ENCODE data around the gene MYO1C. TPM values are rescaled to one million over a fixed set of nuclear protein-coding genes. Genes with fewer than 3 reads are reported as not detected.
A peak's percentile ranks its signal among the peaks of the same experiment; 100 is the strongest.

Gene MYO1C
- total RNA-seq, 1 experiment from 2014 or later = 227 TPM

DNA sequence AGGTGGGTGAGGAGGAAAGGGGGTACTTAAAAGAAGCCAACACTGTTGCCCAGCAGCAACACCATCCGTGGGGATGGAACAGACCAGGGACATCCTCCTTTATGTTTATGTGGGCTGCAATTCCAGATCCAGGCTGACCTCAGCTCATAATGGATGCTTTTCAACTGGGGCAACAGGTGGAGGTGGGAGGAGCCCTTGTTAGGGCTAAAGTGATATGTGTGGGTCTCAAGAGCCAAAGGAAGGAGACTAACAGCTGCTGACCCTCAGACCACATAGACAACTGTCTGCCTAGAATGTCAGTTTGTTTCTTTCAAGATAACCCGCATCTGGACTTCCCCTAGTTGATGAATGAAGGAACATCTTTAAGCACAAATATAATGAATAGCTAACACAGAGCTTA is 25.9 kb upstream of the MYO1C start:
- ChIA-PET CTCF (interaction anchor here (1.4 kb wide), 1 partner anchor 112 kb away, joined by 3 read pairs; no protein-coding TSS in a partner anchor), RAD21 (ENCODE audit: low non-redundant PET in 1 of 2, low total read pairs in 2 of 2, uncharacterized antibody in 2 of 2, unreplicated experiment in 2 of 2) (no interaction called here)

More for the DNA sequence above, 25.9 kb upstream of the MYO1C start:
- H3K27ac ChIP-seq (ENCODE audit: low read depth, low read length) = peak overlapping the region; percentile 82; the same call in 1 of the 2 replicates
- DNase-seq (ENCODE audit: low read depth, low spot score) (no peak), ATAC-seq (no peak)
- no peak overlapping the region for H3K9ac ChIP-seq (ENCODE audit: low read length)
- H3K9me2 ChIP-seq (ENCODE audit: insufficient read depth) = no peaks in the 10 kb centered on the region
- POLR2A ChIA-PET = interaction anchor here (1.0 to 2.8 kb wide), 3 partner anchors 15 to 37 kb away, joined by 3 to 14 read pairs (median 3); no protein-coding TSS in a partner anchor
- no peak overlapping the region for H2AFZ ChIP-seq (ENCODE audit: low read depth, low read length, poor library complexity, severe bottlenecking)
- no peak overlapping the region for H3K4me3 ChIP-seq (replicated peaks in 1 of 2; ENCODE audit: low read depth in 1 of 2, low read length in 2 of 2)
- H3K79me2 ChIP-seq (ENCODE audit: insufficient read depth, low read length) = peaks cover 29% of the 10 kb centered on the region
- H3K9me3 ChIP-seq (ENCODE audit: control insufficient read depth in 1 of 2, insufficient read depth in 1 of 2, low read depth in 1 of 2, low read length in 2 of 2) = no peaks in the 10 kb centered on the region
- H3K4me2 ChIP-seq (ENCODE audit: low read length) = peak overlapping the region; percentile 84
- TF ChIP-seq, protein P1, sequence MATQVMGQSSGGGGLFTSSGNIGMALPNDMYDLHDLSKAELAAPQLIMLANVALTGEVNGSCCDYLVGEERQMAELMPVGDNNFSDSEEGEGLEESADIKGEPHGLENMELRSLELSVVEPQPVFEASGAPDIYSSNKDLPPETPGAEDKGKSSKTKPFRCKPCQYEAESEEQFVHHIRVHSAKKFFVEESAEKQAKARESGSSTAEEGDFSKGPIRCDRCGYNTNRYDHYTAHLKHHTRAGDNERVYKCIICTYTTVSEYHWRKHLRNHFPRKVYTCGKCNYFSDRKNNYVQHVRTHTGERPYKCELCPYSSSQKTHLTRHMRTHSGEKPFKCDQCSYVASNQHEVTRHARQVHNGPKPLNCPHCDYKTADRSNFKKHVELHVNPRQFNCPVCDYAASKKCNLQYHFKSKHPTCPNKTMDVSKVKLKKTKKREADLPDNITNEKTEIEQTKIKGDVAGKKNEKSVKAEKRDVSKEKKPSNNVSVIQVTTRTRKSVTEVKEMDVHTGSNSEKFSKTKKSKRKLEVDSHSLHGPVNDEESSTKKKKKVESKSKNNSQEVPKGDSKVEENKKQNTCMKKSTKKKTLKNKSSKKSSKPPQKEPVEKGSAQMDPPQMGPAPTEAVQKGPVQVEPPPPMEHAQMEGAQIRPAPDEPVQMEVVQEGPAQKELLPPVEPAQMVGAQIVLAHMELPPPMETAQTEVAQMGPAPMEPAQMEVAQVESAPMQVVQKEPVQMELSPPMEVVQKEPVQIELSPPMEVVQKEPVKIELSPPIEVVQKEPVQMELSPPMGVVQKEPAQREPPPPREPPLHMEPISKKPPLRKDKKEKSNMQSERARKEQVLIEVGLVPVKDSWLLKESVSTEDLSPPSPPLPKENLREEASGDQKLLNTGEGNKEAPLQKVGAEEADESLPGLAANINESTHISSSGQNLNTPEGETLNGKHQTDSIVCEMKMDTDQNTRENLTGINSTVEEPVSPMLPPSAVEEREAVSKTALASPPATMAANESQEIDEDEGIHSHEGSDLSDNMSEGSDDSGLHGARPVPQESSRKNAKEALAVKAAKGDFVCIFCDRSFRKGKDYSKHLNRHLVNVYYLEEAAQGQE (IDR thresholded peaks at IDR 0.05; ENCODE audit: low read depth) = no peak
- TF ChIP-seq TCF7L2 (IDR thresholded peaks at IDR 0.05; ENCODE audit: borderline replicate concordance, extremely low read depth, insufficient read depth, insufficient read length) (no peak), EZH2phosphoT487 (IDR thresholded peaks at IDR 0.05; ENCODE audit: borderline replicate concordance) (no peak), POLR2A (IDR thresholded peaks at IDR 0.05; ENCODE audit: borderline replicate concordance, extremely low read depth, insufficient read depth, insufficient read length) (no peak), EGR1 (IDR thresholded peaks at IDR 0.05; ENCODE audit: low read depth) (no peak), POLR2AphosphoS5 (IDR thresholded peaks at IDR 0.05; ENCODE audit: low read depth, low read length) (no peak; the same call in 1 of the 2 replicates), YY1 (IDR thresholded peaks at IDR 0.05; ENCODE audit: extremely low read depth, insufficient replicate concordance, low read depth, low read length) (no peak), JUND (IDR thresholded peaks at IDR 0.05) (no peak)
- TF ChIP-seq, protein P2, sequence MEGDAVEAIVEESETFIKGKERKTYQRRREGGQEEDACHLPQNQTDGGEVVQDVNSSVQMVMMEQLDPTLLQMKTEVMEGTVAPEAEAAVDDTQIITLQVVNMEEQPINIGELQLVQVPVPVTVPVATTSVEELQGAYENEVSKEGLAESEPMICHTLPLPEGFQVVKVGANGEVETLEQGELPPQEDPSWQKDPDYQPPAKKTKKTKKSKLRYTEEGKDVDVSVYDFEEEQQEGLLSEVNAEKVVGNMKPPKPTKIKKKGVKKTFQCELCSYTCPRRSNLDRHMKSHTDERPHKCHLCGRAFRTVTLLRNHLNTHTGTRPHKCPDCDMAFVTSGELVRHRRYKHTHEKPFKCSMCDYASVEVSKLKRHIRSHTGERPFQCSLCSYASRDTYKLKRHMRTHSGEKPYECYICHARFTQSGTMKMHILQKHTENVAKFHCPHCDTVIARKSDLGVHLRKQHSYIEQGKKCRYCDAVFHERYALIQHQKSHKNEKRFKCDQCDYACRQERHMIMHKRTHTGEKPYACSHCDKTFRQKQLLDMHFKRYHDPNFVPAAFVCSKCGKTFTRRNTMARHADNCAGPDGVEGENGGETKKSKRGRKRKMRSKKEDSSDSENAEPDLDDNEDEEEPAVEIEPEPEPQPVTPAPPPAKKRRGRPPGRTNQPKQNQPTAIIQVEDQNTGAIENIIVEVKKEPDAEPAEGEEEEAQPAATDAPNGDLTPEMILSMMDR (IDR thresholded peaks at IDR 0.05 in 2 of 3, conservative IDR thresholded peaks at IDR 0.05 in 1 of 3; ENCODE audit: borderline replicate concordance in 1 of 3, insufficient read depth in 1 of 3, low read depth in 2 of 3, low read length in 2 of 3) = no peak
- TF ChIP-seq, protein P3, sequence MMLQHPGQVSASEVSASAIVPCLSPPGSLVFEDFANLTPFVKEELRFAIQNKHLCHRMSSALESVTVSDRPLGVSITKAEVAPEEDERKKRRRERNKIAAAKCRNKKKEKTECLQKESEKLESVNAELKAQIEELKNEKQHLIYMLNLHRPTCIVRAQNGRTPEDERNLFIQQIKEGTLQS (IDR thresholded peaks at IDR 0.05) = no peak
- TF ChIP-seq, protein P4, sequence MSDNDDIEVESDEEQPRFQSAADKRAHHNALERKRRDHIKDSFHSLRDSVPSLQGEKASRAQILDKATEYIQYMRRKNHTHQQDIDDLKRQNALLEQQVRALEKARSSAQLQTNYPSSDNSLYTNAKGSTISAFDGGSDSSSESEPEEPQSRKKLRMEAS (IDR thresholded peaks at IDR 0.05) = no peak
- no peaks in the 10 kb centered on the region for H3K27me3 ChIP-seq (ENCODE audit: insufficient read depth, low read length)
- H3K4me1 ChIP-seq (ENCODE audit: control insufficient read depth in 1 of 2, insufficient read depth in 2 of 2, low read length in 2 of 2) = peaks cover 13 to 22% of the 10 kb centered on the region in 2 experiments
- intact Hi-C loops (cut with micrococcal nuclease) = loop anchor here (5.0 kb wide), 1 partner anchor 56 kb away; no protein-coding TSS in a partner anchor
- peaks cover 0 to 17% of the 10 kb centered on the region in 2 experiments; a peak in 1 of 4 replicates for H3K36me3 ChIP-seq (ENCODE audit: control insufficient read depth in 1 of 2, insufficient read depth in 2 of 2, low read length in 2 of 2)
- no peaks in the 10 kb centered on the region for H4K20me1 ChIP-seq (ENCODE audit: insufficient read depth)
- BruUV-seq (replicated peaks) = no TSS peak

Measured in HCT116 (cell line).